ENCODE data around the gene C19orf81. TPM values are rescaled to one million over a fixed set of nuclear protein-coding genes. Genes with fewer than 3 reads are reported as not detected.

The C19orf81 gene
- total RNA-seq, 1 donor from 2014 or later, result not detected

DNA sequence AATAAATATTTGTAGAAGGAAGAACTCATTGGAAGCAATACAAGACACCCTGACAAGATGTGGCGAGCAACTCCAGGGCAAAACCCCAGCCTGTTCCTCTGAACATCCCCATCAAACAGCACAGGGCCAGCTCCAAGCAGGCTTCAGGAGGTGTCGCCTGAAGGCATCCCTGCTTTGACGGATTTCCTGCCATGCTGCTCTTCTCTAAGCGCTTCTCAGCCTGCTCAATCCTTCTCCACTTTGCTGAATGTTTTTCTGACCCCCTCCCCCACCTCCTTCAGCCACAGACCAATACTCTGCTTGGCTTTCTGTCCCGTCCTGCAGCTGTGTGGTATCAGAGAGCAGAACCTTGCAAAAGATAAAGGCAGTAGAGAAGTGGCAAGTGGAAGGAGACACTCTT, 28.4 kb downstream of the C19orf81 start:
- ATAC-seq (no peak), DNase-seq (ENCODE audit: low spot score) (no peak)

DNA sequence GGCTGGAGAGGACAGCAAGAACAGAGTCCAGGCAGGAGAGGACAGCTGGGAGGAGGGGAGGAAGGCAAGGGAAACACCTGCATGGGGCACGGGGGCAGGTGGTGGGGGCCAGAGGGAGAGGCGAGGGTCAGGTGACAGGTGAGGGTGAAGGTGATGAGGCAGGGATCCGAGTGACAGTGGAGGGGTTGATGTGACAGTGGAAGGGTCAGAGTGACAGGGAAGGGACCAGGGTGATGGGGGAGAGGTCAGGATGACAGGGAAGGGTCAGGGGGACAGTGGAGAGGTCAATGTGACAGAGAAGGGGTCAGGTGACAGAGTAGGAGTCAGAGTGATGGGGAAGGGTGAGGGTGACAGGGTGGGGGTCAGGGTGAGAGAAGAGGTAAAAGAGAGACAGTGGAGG, 29.1 kb downstream of the C19orf81 start:
- DNase-seq (ENCODE audit: low spot score), result no peak
- ATAC-seq, result no peak

DNA sequence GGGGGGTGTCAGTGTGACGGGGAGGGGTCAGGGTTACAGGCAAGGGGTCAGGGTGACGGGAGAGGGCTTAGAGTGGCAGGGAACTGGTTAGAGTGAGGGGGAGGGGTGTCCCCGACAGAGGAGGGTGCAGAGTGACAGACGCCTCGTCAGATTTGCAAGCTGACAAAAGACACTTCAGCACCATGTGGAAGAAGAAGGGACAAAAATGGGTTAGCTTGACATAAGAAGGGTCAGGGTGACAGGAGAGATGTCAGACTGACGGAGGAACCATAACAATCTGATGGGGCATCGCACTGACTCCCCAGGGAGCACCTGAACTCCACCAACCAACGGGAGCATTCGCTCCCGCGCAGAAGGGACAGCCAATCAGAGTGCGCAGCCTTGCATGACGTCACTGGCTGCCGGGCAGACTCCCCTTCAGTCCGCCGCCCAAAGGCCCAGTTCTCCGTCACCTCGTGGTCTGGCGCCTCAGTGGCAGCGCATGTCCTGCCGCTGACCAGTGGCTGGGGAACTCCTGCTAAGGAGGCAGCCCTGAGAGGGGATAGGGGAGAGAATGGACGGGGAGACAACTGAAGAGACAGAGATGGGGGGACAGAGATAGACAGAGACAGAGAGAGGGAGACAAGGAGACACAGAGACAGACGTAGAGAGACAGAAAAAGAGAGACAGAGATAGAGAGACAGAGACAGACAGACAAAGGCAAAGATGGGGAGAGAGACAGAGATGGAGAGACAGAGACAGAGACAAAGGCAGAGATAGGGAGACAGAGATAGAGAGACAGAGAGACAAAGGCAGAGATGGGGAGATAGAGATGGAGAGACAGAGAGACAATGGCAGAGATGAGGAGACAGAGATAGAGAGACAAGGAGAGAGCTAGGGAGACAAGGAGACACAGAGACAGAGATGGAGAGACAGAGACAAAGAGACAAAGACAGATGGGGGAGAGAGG, 30.2 kb downstream of the C19orf81 start:
- DNase-seq (ENCODE audit: low spot score), result peak; percentile 69
- peak; percentile 89 for ATAC-seq

DNA sequence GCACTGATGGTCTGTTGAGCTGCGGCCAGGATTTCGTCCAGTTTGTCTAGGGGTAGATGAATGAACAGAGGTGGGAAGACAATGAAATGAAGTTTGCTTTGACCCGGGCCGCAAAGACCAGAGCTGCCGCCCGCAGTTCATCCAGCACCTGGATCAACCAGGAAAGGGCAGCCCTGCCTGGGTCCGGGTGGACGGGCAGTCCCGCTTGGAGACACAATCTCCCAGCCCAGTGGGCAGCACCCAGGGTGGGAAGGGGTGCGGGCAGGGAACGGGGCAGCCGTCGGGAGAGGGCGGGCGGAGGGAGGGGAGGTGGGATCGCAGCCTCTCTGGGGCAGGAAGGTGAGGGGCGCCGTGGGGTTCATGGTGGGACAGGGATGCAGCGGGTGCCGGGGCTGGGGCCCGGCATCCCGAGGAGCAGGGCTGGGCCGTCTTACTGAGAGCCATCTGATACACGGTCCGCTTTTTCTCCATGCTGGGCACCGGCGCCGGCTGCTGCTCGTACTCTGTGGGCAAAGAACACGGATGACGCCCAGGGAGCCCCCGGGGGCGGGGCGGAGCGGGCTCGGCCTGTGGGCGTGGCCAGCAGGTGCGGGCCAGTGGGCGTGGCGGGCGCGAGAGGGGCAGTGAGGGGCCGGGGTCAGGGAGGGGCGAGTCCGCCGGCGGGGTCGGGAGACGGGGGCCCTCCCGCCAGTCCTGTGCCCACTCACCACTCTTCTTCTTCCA, 37.2 kb downstream of the C19orf81 start:
- DNase-seq (ENCODE audit: low spot score), result no peak
- no peak for ATAC-seq

- DNase-seq (ENCODE audit: low spot score) (no peak), ATAC-seq (no peak)
These were observed 39.5 kb downstream of the C19orf81 start for GRCh38 chr19:50688766-50689165.

- no peak for ATAC-seq
- DNase-seq (ENCODE audit: low spot score), result no peak
These were observed 41.2 kb downstream of the C19orf81 start for GRCh38 chr19:50690439-50690838.

DNA sequence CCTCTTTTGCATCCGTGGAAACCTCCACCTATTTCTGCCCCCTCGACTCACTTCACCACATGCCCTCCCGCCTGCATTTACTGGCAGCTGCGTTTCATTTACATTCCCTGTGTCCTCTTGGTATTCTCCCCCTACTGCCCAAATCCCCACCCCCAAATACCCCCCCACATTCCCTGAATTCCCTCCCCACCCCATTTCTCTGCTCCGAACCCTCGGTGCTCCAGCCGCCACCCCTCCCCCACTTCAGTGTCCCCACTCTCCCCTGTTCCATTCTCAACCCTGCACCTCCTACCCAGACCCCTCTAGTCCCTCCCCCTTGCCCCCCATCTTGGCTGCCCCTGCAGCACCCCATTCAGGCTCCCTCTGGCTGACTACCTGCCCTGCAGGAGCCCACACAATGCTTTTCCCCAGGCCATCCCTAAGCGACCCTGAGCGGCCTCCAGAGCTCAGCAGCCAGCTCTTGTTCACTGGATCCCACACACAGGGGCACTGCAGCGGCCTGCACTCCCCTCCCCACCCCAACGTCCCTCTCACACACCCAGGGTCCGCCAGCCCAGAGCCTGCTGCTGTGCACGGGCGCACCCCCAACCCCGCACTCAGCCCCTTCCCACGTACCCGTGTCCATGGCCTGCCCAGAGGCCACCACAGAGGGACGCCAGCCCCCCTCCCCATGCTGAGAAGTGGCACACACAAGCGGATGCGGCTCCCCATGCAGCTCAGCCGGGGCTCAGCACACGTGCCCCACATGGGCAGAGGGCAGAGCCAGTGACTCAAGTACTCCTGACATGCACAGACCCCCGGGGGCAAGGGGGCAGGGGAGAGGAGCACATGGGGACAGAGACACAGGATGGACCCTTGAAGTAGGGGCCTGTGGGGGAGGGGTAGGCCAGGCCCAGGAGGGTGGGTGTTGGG, 44.1 kb downstream of the C19orf81 start:
- no peak for DNase-seq (ENCODE audit: low spot score)
- ATAC-seq, result no peak

GRCh38 chr19:50694815-50695145, 45.5 kb downstream of the C19orf81 start:
- ATAC-seq (no peak), DNase-seq (ENCODE audit: low spot score) (no peak)

DNA sequence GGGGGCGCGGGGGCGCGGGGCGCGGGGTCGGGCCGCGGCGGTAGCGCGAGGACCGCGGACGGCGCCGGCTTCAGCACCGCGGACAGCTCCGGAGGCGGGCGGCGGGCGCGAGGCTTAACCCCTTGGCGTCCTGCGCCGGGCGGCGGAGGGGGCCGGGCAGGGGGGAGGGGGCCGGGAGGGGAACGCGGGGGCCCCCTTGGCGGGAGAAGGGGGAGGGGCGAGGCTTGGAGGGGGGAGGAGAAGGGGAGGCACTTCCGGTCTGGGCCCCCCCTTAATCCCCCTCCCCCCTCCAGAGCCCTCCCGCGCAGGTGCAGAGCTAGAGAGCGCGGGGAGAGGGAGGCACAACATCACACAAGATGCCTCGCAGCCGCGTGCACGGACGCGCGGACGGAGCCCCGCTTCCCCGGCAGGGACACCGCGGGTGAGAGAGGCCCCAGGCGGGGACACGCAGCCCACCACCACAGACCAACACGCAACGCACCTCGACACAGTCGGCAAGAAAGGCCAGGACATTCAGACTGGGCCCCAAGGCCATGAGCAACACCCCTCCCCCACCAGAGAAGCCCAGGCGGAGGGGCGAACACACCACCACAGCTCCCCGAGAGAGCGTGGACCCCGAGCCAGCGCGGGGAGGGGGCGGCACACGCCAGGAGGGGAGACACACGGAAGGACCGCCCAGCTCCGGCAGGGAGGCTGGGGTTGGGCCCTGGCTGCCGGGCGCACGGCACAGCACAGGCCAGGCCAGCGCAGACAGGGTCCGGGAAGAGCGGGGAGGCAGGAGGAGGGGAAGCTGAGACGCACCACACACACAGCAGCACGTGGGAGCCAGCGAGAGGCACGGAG, 46.2 kb downstream of the C19orf81 start:
- ATAC-seq (peak; percentile 37), DNase-seq (ENCODE audit: low spot score) (no peak)

- ATAC-seq, result no peak
- no peak for DNase-seq (ENCODE audit: low spot score)
These were observed 46.8 kb downstream of the C19orf81 start for GRCh38 chr19:50696094-50696483.

- DNase-seq (ENCODE audit: low spot score) (no peak), ATAC-seq (no peak)
These were observed 48.3 kb downstream of the C19orf81 start for GRCh38 chr19:50697414-50698124.

- ATAC-seq, result no peak
- DNase-seq (ENCODE audit: low spot score), result no peak
These were observed 52.2 kb downstream of the C19orf81 start for GRCh38 chr19:50701367-50701985.

DNA sequence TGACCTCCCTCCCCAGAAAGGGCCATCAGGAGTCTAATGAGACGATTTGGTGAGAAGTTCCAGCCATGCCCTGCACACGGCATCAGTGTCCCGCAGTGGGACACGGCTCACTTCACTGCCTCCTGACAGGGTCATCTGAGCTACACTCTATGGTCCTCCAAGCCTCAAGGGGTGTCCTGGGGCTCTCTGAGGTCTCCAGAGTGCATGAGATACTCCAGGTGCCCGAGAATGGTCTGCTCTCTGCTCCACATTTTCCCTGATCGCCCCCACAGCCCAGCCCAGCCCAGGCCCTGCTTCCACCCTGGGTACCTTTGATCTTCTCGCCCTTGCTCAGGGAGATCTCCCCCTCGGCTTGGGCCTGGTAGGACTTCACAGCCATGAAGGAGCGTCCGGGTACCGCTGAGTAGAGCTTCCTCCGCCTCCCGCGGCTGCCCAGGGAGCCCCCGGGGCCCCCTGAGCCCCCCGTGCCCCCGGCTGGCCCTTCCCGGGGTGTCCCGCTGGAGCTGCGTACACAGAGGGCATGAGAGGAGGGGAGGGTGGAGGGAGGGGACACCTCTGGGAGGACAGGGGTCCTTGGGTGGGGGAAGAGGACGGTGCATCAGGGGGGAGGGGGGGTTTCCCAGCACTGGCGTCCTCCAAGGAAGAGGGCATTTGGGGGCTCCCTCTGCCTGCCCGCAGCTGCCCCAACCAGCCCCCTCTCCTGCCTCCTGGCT, 53.1 kb downstream of the C19orf81 start:
- no peak for DNase-seq (ENCODE audit: low spot score)
- no peak for ATAC-seq

GRCh38 chr19:50702871-50703829, 53.9 kb downstream of the C19orf81 start:
- ATAC-seq (no peak), DNase-seq (ENCODE audit: low spot score) (no peak)

GRCh38 chr19:50703915-50704796, 54.9 kb downstream of the C19orf81 start:
- DNase-seq (ENCODE audit: low spot score) (no peak), ATAC-seq (no peak)

- DNase-seq (ENCODE audit: low spot score) (no peak), ATAC-seq (peak; percentile 72)
These were observed 56.3 kb downstream of the C19orf81 start for GRCh38 chr19:50705422-50706019.

All from left lobe of liver (tissue), 2 donors.